IPS DF 6.9 (cell line): ENCODE data around the gene CCDC33.

Source experiments
- DNase-seq: peaks from one replicate; pipeline ENCODE4 v3.0.0-alpha.2; 2013; ENCODE audit warnings: low read depth, low spot score
- H3K27ac ChIP-seq: one replicate; pipeline ENCODE4 v1.5.1; 2013; ENCODE audit warnings: low read length, control low read depth
- H3K27me3 ChIP-seq: 2 replicates; pipeline ENCODE4 v1.6.1; 2013; ENCODE audit warnings: mild to moderate bottlenecking, low read length; ENCODE audit not compliant: control insufficient read depth, insufficient read depth
- H3K36me3 ChIP-seq: 2 replicates; pipeline ENCODE4 v1.6.1; 2013; ENCODE audit warnings: low read length; ENCODE audit not compliant: control insufficient read depth, insufficient read depth
- H3K4me1 ChIP-seq: 2 replicates; pipeline ENCODE4 v1.6.1; 2013; ENCODE audit warnings: low read length; ENCODE audit not compliant: control insufficient read depth, insufficient read depth
- H3K4me3 ChIP-seq: 2 replicates; pipeline ENCODE4 v1.5.1; 2013; ENCODE audit warnings: mild to moderate bottlenecking, low read length
- H3K9me3 ChIP-seq: 2 replicates; pipeline ENCODE4 v1.6.1; 2013; ENCODE audit warnings: low read length, inconsistent platforms; ENCODE audit not compliant: control insufficient read depth, insufficient read depth
- WGBS: extraction: QIAGEN DNeasy Blood & Tissue Kit; methylation state at CpG from one replicate; pipeline ENCODE4 v1.1.7; 2013; ENCODE audit warnings: mixed read lengths, missing lambda C conversion rate; ENCODE audit not compliant: insufficient read length, insufficient coverage; 5-methylcytosine and 5-hydroxymethylcytosine counted together

The CCDC33 gene

GRCh38 chr15:74373731-74374647, 137.9 kb downstream of the CCDC33 start:
- WGBS = no CpG with 5 or more reads among the region's 62 CpGs
- H3K27ac ChIP-seq = no peak overlapping the region
- H3K36me3 ChIP-seq = no peaks in the 10 kb centered on the region
- peak overlapping the region; percentile 47; the same call in 1 of the 2 replicates for H3K4me3 ChIP-seq
- H3K27me3 ChIP-seq = no peaks in the 10 kb centered on the region
- H3K4me1 ChIP-seq = peaks cover 2% of the 10 kb centered on the region
- peak; percentile 89 for DNase-seq
- no peaks in the 10 kb centered on the region for H3K9me3 ChIP-seq

- DNase-seq = no peak
- Histone ChIP-seq H3K4me3 (peak overlapping the region; percentile 47; the same call in 1 of the 2 replicates), H3K27me3 (no peaks in the 10 kb centered on the region), H3K9me3 (no peaks in the 10 kb centered on the region), H3K36me3 (no peaks in the 10 kb centered on the region), H3K4me1 (peaks cover 2% of the 10 kb centered on the region), H3K27ac (no peak overlapping the region)
- no CpG with 5 or more reads among the region's 11 CpGs for WGBS
Measured at GRCh38 chr15:74374648-74375302, 138.6 kb downstream of the CCDC33 start.

GRCh38 chr15:74375303-74375693, 139.2 kb downstream of the CCDC33 start:
- peaks cover 2% of the 10 kb centered on the region for H3K4me1 ChIP-seq
- no peaks in the 10 kb centered on the region for H3K9me3 ChIP-seq
- H3K27ac ChIP-seq = no peak overlapping the region
- WGBS = no CpG with 5 or more reads among the region's 9 CpGs
- H3K36me3 ChIP-seq = no peaks in the 10 kb centered on the region
- no peaks in the 10 kb centered on the region for H3K27me3 ChIP-seq
- DNase-seq = no peak
- no peak overlapping the region for H3K4me3 ChIP-seq

GRCh38 chr15:74376226-74376625, 140.1 kb downstream of the CCDC33 start:
- Histone ChIP-seq H3K9me3 (no peaks in the 10 kb centered on the region), H3K36me3 (no peaks in the 10 kb centered on the region), H3K4me1 (peaks cover 2% of the 10 kb centered on the region), H3K4me3 (no peak overlapping the region), H3K27ac (no peak overlapping the region), H3K27me3 (no peaks in the 10 kb centered on the region)
- WGBS = no CpG with 5 or more reads among the region's 1 CpG
- DNase-seq = no peak

GRCh38 chr15:74376825-74377581, 140.9 kb downstream of the CCDC33 start:
- Histone ChIP-seq H3K27ac (no peak overlapping the region), H3K36me3 (no peaks in the 10 kb centered on the region), H3K4me1 (peaks cover 2% of the 10 kb centered on the region), H3K9me3 (no peaks in the 10 kb centered on the region), H3K4me3 (no peak overlapping the region), H3K27me3 (no peaks in the 10 kb centered on the region)
- no peak for DNase-seq
- no CpG with 5 or more reads among the region's 6 CpGs for WGBS

GRCh38 chr15:74377831-74378766, 142.0 kb downstream of the CCDC33 start:
- WGBS = no CpG with 5 or more reads among the region's 15 CpGs
- Histone ChIP-seq H3K4me3 (no peak overlapping the region), H3K9me3 (no peaks in the 10 kb centered on the region), H3K4me1 (peaks cover 2% of the 10 kb centered on the region), H3K27me3 (no peaks in the 10 kb centered on the region), H3K36me3 (no peaks in the 10 kb centered on the region), H3K27ac (no peak overlapping the region)
- no peak for DNase-seq

GRCh38 chr15:74378848-74379247, 142.7 kb downstream of the CCDC33 start:
- no CpG with 5 or more reads among the region's 9 CpGs for WGBS
- Histone ChIP-seq H3K4me1 (peaks cover 2% of the 10 kb centered on the region), H3K27ac (no peak overlapping the region), H3K4me3 (no peak overlapping the region), H3K27me3 (no peaks in the 10 kb centered on the region), H3K36me3 (no peaks in the 10 kb centered on the region), H3K9me3 (no peaks in the 10 kb centered on the region)
- no peak for DNase-seq

GRCh38 chr15:74380361-74381189, 144.4 kb downstream of the CCDC33 start:
- no CpG with 5 or more reads among the region's 12 CpGs for WGBS
- DNase-seq = no peak
- Histone ChIP-seq H3K36me3 (no peaks in the 10 kb centered on the region), H3K4me3 (no peak overlapping the region), H3K4me1 (no peaks in the 10 kb centered on the region; the same call in 1 of the 2 replicates), H3K27ac (no peak overlapping the region), H3K27me3 (no peaks in the 10 kb centered on the region), H3K9me3 (no peaks in the 10 kb centered on the region)

GRCh38 chr15:74381190-74381453, 145.0 kb downstream of the CCDC33 start:
- Histone ChIP-seq H3K27me3 (no peaks in the 10 kb centered on the region), H3K4me3 (no peak overlapping the region), H3K36me3 (no peaks in the 10 kb centered on the region), H3K9me3 (no peaks in the 10 kb centered on the region), H3K4me1 (no peaks in the 10 kb centered on the region; the same call in 1 of the 2 replicates), H3K27ac (no peak overlapping the region)
- WGBS = no CpG with 5 or more reads among the region's 2 CpGs
- DNase-seq = no peak
